Measurements from ENCODE around the gene CENPB. TPM values are rescaled to one million over a fixed set of nuclear protein-coding genes. Genes with fewer than 3 reads are reported as not detected.

CENPB gene
- total RNA-seq, 1 donor, result 87.7 TPM

- H3K4me3 ChIP-seq (ENCODE audit: low read depth, low read length), result no peak overlapping the region
- DNase-seq (ENCODE audit: low read depth), result no peak
- TF ChIP-seq CTCF (IDR thresholded peaks at IDR 0.05; ENCODE audit: insufficient read depth, low read depth, low read length), result no peak
These were observed 3.9 kb downstream of the CENPB start for GRCh38 chr20:3782597-3782996.

- peak within 1 kb of the TSS; percentile 48 for H3K4me3 ChIP-seq (ENCODE audit: low read depth, low read length)
- peak; percentile 94 for DNase-seq (ENCODE audit: low read depth)
- peak; percentile 52 for TF ChIP-seq CTCF (IDR thresholded peaks at IDR 0.05; ENCODE audit: insufficient read depth, low read depth, low read length)
These were observed 5.2 kb downstream of the CENPB start, which contains the start of gene SPEF1 for GRCh38 chr20:3781153-3781910. Gene SPEF1 (minus strand): TSS chr20:3781448. CDS start chr20:3781287, 161 bp downstream.

GRCh38 chr20:3778976-3779375, 7.6 kb downstream of the CENPB start:
- TF ChIP-seq CTCF (IDR thresholded peaks at IDR 0.05; ENCODE audit: insufficient read depth, low read depth, low read length), result no peak
- DNase-seq (ENCODE audit: low read depth), result no peak
- H3K4me3 ChIP-seq (ENCODE audit: low read depth, low read length), result no peak overlapping the region

- peak overlapping the region; percentile 61 for H3K4me3 ChIP-seq (ENCODE audit: low read depth, low read length)
- TF ChIP-seq CTCF (IDR thresholded peaks at IDR 0.05; ENCODE audit: insufficient read depth, low read depth, low read length), result no peak
- no peak for DNase-seq (ENCODE audit: low read depth)
These were observed 8.6 kb downstream of the CENPB start for GRCh38 chr20:3777716-3778629.

GRCh38 chr20:3777381-3777715, 9.2 kb downstream of the CENPB start:
- no peak for TF ChIP-seq CTCF (IDR thresholded peaks at IDR 0.05; ENCODE audit: insufficient read depth, low read depth, low read length)
- H3K4me3 ChIP-seq (ENCODE audit: low read depth, low read length), result peak overlapping the region; percentile 61
- DNase-seq (ENCODE audit: low read depth), result no peak

GRCh38 chr20:3775457-3776108, 11.0 kb downstream of the CENPB start:
- TF ChIP-seq CTCF (IDR thresholded peaks at IDR 0.05; ENCODE audit: insufficient read depth, low read depth, low read length), result no peak
- no peak for DNase-seq (ENCODE audit: low read depth)
- no peak overlapping the region for H3K4me3 ChIP-seq (ENCODE audit: low read depth, low read length)

All from fibroblast of villous mesenchyme (primary cell).